ENCODE results near the gene SCAPER.
"Not testable (repeated sequence)": the region's sequence is repeated elsewhere in the genome, so short reads cannot be mapped to it uniquely, and the experiment has no call there.

DNA sequence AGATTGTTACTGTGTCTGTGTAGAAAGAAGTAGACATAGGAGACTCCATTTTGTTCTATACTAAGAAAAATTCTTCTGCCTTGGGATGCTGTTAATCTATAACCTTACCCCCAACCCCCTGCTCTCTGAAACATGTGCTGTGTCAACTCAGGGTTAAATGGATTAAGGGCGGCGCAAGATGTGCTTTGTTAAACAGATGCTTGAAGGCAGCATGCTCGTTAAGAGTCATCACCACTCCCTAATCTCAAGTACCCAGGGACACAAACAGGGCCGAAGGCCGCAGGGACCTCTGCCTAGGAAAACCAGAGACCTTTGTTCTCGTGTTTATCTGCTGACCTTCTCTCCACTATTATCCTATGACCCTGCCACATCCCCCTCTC lies 5.2 kb downstream of the SCAPER start:
- TF ChIP-seq, protein P1, sequence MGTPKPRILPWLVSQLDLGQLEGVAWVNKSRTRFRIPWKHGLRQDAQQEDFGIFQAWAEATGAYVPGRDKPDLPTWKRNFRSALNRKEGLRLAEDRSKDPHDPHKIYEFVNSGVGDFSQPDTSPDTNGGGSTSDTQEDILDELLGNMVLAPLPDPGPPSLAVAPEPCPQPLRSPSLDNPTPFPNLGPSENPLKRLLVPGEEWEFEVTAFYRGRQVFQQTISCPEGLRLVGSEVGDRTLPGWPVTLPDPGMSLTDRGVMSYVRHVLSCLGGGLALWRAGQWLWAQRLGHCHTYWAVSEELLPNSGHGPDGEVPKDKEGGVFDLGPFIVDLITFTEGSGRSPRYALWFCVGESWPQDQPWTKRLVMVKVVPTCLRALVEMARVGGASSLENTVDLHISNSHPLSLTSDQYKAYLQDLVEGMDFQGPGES (IDR thresholded peaks at IDR 0.05) = not testable (repeated sequence)
- not testable (repeated sequence) for TF ChIP-seq YBX1 (IDR thresholded peaks at IDR 0.05); KDM1A (IDR thresholded peaks at IDR 0.05; ENCODE audit: borderline replicate concordance); ZNF274 (IDR thresholded peaks at IDR 0.05; ENCODE audit: insufficient read depth, insufficient read length); EZH2 (IDR thresholded peaks at IDR 0.05; ENCODE audit: borderline replicate concordance, control insufficient read depth, low read depth, low read length); POLR2AphosphoS2 (IDR thresholded peaks at IDR 0.05; ENCODE audit: low read depth, low read length); NR2F1 (conservative IDR thresholded peaks at IDR 0.05); RAD21 (IDR thresholded peaks at IDR 0.05; ENCODE audit: insufficient read depth, low read depth, low read length); HDAC6 (IDR thresholded peaks at IDR 0.05; ENCODE audit: unreplicated experiment); SUZ12 (IDR thresholded peaks at IDR 0.05; ENCODE audit: unreplicated experiment)
- TF ChIP-seq, protein P2, sequence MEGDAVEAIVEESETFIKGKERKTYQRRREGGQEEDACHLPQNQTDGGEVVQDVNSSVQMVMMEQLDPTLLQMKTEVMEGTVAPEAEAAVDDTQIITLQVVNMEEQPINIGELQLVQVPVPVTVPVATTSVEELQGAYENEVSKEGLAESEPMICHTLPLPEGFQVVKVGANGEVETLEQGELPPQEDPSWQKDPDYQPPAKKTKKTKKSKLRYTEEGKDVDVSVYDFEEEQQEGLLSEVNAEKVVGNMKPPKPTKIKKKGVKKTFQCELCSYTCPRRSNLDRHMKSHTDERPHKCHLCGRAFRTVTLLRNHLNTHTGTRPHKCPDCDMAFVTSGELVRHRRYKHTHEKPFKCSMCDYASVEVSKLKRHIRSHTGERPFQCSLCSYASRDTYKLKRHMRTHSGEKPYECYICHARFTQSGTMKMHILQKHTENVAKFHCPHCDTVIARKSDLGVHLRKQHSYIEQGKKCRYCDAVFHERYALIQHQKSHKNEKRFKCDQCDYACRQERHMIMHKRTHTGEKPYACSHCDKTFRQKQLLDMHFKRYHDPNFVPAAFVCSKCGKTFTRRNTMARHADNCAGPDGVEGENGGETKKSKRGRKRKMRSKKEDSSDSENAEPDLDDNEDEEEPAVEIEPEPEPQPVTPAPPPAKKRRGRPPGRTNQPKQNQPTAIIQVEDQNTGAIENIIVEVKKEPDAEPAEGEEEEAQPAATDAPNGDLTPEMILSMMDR (IDR thresholded peaks at IDR 0.05 in 2 of 3, conservative IDR thresholded peaks at IDR 0.05 in 1 of 3; ENCODE audit: control insufficient read depth in 2 of 3, extremely low read depth in 1 of 3, insufficient read depth in 1 of 3, low read depth in 3 of 3, low read length in 3 of 3) = not testable (repeated sequence)
- TF ChIP-seq, protein P3, sequence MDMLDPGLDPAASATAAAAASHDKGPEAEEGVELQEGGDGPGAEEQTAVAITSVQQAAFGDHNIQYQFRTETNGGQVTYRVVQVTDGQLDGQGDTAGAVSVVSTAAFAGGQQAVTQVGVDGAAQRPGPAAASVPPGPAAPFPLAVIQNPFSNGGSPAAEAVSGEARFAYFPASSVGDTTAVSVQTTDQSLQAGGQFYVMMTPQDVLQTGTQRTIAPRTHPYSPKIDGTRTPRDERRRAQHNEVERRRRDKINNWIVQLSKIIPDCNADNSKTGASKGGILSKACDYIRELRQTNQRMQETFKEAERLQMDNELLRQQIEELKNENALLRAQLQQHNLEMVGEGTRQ (IDR thresholded peaks at IDR 0.05; ENCODE audit: borderline replicate concordance, low read depth, low read length) = not testable (repeated sequence)
- TF ChIP-seq, protein P4, sequence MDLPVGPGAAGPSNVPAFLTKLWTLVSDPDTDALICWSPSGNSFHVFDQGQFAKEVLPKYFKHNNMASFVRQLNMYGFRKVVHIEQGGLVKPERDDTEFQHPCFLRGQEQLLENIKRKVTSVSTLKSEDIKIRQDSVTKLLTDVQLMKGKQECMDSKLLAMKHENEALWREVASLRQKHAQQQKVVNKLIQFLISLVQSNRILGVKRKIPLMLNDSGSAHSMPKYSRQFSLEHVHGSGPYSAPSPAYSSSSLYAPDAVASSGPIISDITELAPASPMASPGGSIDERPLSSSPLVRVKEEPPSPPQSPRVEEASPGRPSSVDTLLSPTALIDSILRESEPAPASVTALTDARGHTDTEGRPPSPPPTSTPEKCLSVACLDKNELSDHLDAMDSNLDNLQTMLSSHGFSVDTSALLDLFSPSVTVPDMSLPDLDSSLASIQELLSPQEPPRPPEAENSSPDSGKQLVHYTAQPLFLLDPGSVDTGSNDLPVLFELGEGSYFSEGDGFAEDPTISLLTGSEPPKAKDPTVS (IDR thresholded peaks at IDR 0.05; ENCODE audit: low read depth, low read length) = not testable (repeated sequence)

Data from GM12878 (cell line).